IMR-90 (cell line): ENCODE results near the gene ACTRT2. TPM values are rescaled to one million over a fixed set of nuclear protein-coding genes. Genes with fewer than 3 reads are reported as not detected.

ENCODE experiments used
- ATAC-seq: fragments of 200-7000 bp; cut with Tn5 transposase; 2 replicates; pipeline ENCODE4 v1.9.1; 2020; ENCODE audit warnings: low read depth, mild to moderate bottlenecking, moderate library complexity
- BruUV-seq: library from RNA; stranded (reverse); fragments of 400-500 nt; replicated peaks from 2 replicates; lab custom pipeline; 2021; lab: Mats Ljungman, UMichigan
- CTCF ChIA-PET: fragments of 300-600 bp; formaldehyde crosslinking; extraction: SDS; loops from one replicate; lab custom pipeline; 2021; ENCODE audit warnings: antibody characterized with exemption; lab: Yijun Ruan, JAX
- POLR2A ChIA-PET: fragments of 300-600 bp; sonication (Branson Sonifier 250); formaldehyde crosslinking; loops from one replicate; lab custom pipeline; 2022; ENCODE audit warnings: antibody characterized with exemption; ENCODE audit not compliant: unreplicated experiment; lab: Charles Lee
- DNase-seq: peaks from one replicate; pipeline ENCODE4 v3.0.0; 2013
- H2AFZ ChIP-seq: replicated peaks from 2 replicates; pipeline ENCODE3; 2013; ENCODE audit warnings: low read length, mild to moderate bottlenecking; ENCODE audit not compliant: poor library complexity
- H2AK5ac ChIP-seq: 2 replicates; pipeline ENCODE4 v1.6.1; 2013; ENCODE audit warnings: low read depth, low read length, inconsistent platforms
- H2AK9ac ChIP-seq: replicated peaks from 2 replicates; pipeline ENCODE3; 2013; ENCODE audit warnings: mild to moderate bottlenecking, low read depth, low read length, moderate library complexity; ENCODE audit not compliant: poor library complexity
- H2BK120ac ChIP-seq: 2 replicates; pipeline ENCODE4 v1.6.1; 2013; ENCODE audit warnings: low read depth, low read length, inconsistent platforms
- H2BK15ac ChIP-seq: 3 replicates; pipeline ENCODE4 v1.6.1; 2013; ENCODE audit warnings: low read depth, low read length, inconsistent platforms
- H2BK20ac ChIP-seq: 2 replicates; pipeline ENCODE4 v1.6.1; 2013; ENCODE audit warnings: low read depth, mild to moderate bottlenecking, inconsistent platforms, low read length, moderate library complexity
- H2BK5ac ChIP-seq: 2 replicates; pipeline ENCODE4 v1.6.1; 2013; ENCODE audit warnings: mild to moderate bottlenecking, low read depth, low read length, inconsistent platforms; ENCODE audit not compliant: poor library complexity, severe bottlenecking
- H3K14ac ChIP-seq: replicated peaks from 2 replicates; pipeline ENCODE4 v1.6.1; 2013; ENCODE audit warnings: low read depth, low read length, inconsistent platforms
- H3K18ac ChIP-seq: 2 replicates; pipeline ENCODE4 v1.6.1; 2013; ENCODE audit warnings: low read depth, low read length, control low read depth
- H3K23ac ChIP-seq: 2 replicates; pipeline ENCODE4 v1.6.1; 2013; ENCODE audit warnings: low read depth, low read length, inconsistent platforms
- H3K27ac ChIP-seq: 2 replicates; pipeline ENCODE4 v1.5.1; 2013; ENCODE audit warnings: mild to moderate bottlenecking, control low read depth, low read length; ENCODE audit not compliant: insufficient read depth
- H3K27me3 ChIP-seq: 2 replicates; pipeline ENCODE4 v1.6.1; 2013; ENCODE audit warnings: low read length; ENCODE audit not compliant: control insufficient read depth, insufficient read depth
- H3K36me3 ChIP-seq: 2 replicates; pipeline ENCODE4 v1.6.1; 2013; ENCODE audit warnings: low read length, mixed read lengths; ENCODE audit not compliant: control insufficient read depth, insufficient read depth
- H3K4ac ChIP-seq: 2 replicates; pipeline ENCODE4 v1.6.1; 2013; ENCODE audit warnings: low read depth, low read length, inconsistent platforms
- H3K4me1 ChIP-seq: 2 replicates; pipeline ENCODE4 v1.6.1; 2013; ENCODE audit warnings: low read length, mixed read lengths; ENCODE audit not compliant: control insufficient read depth, insufficient read depth
- H3K4me2 ChIP-seq: 2 replicates; pipeline ENCODE4 v1.6.1; 2013; ENCODE audit warnings: low read depth, mild to moderate bottlenecking, control low read depth, low read length, moderate library complexity
- H3K4me3 ChIP-seq: 2 replicates; pipeline ENCODE4 v1.5.1; 2013; ENCODE audit warnings: low read depth, mild to moderate bottlenecking, control low read depth, low read length, moderate library complexity; ENCODE audit not compliant: insufficient read depth
- H3K56ac ChIP-seq: 2 replicates; pipeline ENCODE4 v1.6.1; 2013; ENCODE audit warnings: low read length, inconsistent platforms; ENCODE audit not compliant: insufficient read depth; ENCODE audit errors: extremely low read depth
- H3K79me1 ChIP-seq, 2 experiments: 2 replicates each; pipeline ENCODE4 v1.6.1; 2013; ENCODE audit warnings: low read length in 2 of 2, inconsistent platforms in 1 of 2, low read depth in 1 of 2
- H3K9ac ChIP-seq: 2 replicates; pipeline ENCODE4 v1.6.1; 2013; ENCODE audit warnings: low read depth, low read length, control low read depth
- H3K9me1 ChIP-seq: 2 replicates; pipeline ENCODE4 v1.6.1; 2013; ENCODE audit warnings: low read length, inconsistent platforms; ENCODE audit not compliant: insufficient read depth
- H3K9me3 ChIP-seq: 2 replicates; pipeline ENCODE4 v1.6.1; 2013; ENCODE audit warnings: low read length; ENCODE audit not compliant: control insufficient read depth, insufficient read depth
- H4K20me1 ChIP-seq: 2 replicates; pipeline ENCODE4 v1.6.1; 2013; ENCODE audit warnings: low read length, inconsistent platforms; ENCODE audit not compliant: insufficient read depth
- H4K5ac ChIP-seq: 2 replicates; pipeline ENCODE4 v1.6.1; 2013; ENCODE audit warnings: mild to moderate bottlenecking, low read depth, low read length, control low read depth
- H4K8ac ChIP-seq, 2 experiments: 2 replicates each; pipeline ENCODE4 v1.6.1; 2013; ENCODE audit warnings: low read depth in 2 of 2, low read length in 2 of 2, control low read depth in 1 of 2, inconsistent platforms in 1 of 2
- H4K91ac ChIP-seq: 2 replicates; pipeline ENCODE4 v1.6.1; 2013; ENCODE audit warnings: low read depth, low read length, inconsistent platforms; ENCODE audit not compliant: insufficient read depth
- BHLHE40 ChIP-seq: fragments of 150-350 bp; IDR thresholded peaks from 2 replicates; pipeline ENCODE4 v1.6.1; 2016; ENCODE audit warnings: mild to moderate bottlenecking, low read depth, low read length
- MXI1 ChIP-seq: IDR thresholded peaks from 2 replicates; pipeline ENCODE4 v1.6.1; 2012; ENCODE audit warnings: low read depth, mild to moderate bottlenecking, low read length, moderate library complexity, borderline replicate concordance
- NFE2L2 ChIP-seq: fragments of 150-350 bp; IDR thresholded peaks from 2 replicates; pipeline ENCODE4 v1.6.1; 2016; ENCODE audit warnings: low read depth, mild to moderate bottlenecking, low read length
- RAD21 ChIP-seq: IDR thresholded peaks from 2 replicates; pipeline ENCODE4 v1.6.1; 2012; ENCODE audit warnings: low read length, improper control_type of control experiment
- WGBS, 2 experiments: methylation state at CpG; one replicate each; pipeline versions ENCODE4 v1.1.5 to v1.1.7; 2013; ENCODE audit warnings: missing lambda C conversion rate in 2 of 2; ENCODE audit not compliant: insufficient read length in 1 of 2; ENCODE audit errors: extremely low coverage in 2 of 2; 5-methylcytosine and 5-hydroxymethylcytosine counted together
- dilution Hi-C: fragments of 300-500 bp; cut with HindIII; formaldehyde crosslinking; loops from one replicate; pipeline ENCODE4 v1.14.3; 2018; ENCODE audit warnings: low sequenced_read_pairs; ENCODE audit not compliant: unreplicated experiment
- in situ Hi-C: fragments of 300-500 bp; cut with MboI; formaldehyde crosslinking; loops from 3 replicates; pipeline ENCODE4 v1.14.3; 2019; ENCODE audit warnings: low sequenced_read_pairs, inconsistent platforms, mixed read lengths
- intact Hi-C: fragments of 100-400 bp; cut with micrococcal nuclease; formaldehyde crosslinking; loops from 2 replicates; pipeline ENCODE4 v1.10.0; 2022
- polyA plus RNA-seq, 3 experiments: library from polyadenylated mRNA; depleted of rRNA; stranded (reverse); fragments of >200 nt; gene quantifications; 2 replicates each; pipeline ENCODE4 v1.2.3, GENCODE V29; 2012; ENCODE audit warnings: low replicate concordance in 1 of 3
- total RNA-seq: library from RNA; depleted of rRNA; stranded (reverse); fragments of >200 nt; gene quantifications from 2 replicates; pipeline ENCODE4 v1.2.3, GENCODE V29; 2012
- TF ChIP-seq, protein P1 (sequence below): fragments of 150-350 bp; IDR thresholded peaks from 2 replicates; pipeline ENCODE4 v1.6.1; 2017; ENCODE audit warnings: mild to moderate bottlenecking, antibody characterized with exemption, low read length, low read depth

The ACTRT2 gene
- total and polyA plus RNA-seq, 2 of the 4 experiments (the other 2 are of a cell fraction) = not detected

DNA sequence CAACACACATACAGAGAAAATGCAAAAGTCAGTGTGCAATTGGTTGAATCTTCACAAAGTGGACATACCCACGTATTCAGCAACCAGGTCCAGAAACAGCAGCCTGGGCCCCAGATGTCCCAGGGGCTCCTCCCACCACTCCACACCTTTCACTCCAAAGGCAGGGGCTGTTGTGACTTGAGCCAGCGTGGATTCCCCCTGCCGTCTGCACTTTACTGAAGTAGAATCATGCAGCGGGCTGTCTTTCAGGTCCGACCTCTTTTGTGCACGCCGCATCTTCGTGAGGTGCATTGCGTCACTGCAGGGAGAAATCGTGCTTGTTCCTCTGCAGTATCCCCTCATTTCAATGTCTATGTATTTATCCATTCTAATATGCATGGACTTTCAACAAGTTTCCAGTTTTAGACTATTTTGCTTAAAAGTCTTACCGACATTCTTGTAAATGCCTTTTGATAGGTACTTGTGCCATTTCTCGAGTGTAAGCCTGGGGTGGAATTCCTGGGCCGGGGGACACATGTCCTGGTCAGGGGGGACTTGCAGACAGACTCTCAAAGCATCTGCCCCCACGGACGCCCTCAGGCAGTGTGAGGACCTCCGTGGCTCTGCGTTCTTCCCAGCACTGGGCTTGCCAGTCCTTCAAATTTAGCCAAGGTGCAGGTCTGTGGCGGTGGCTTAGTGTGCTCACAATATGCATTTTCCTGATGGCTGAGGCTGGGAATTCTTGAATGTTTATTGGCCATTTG lies 29.3 kb upstream of the ACTRT2 start:
- no peak overlapping the region for H2AFZ ChIP-seq
- H3K79me1 ChIP-seq = no peaks in the 10 kb centered on the region
- ChIA-PET CTCF (no interaction called here), POLR2A (no interaction called here)
- no peak overlapping the region for H3K27ac ChIP-seq
- H3K56ac ChIP-seq = no peak overlapping the region
- no peaks in the 10 kb centered on the region for H3K4me1 ChIP-seq
- TF ChIP-seq MXI1 (no peak), BHLHE40 (no peak), NFE2L2 (no peak), RAD21 (no peak)
- TF ChIP-seq, protein P1, sequence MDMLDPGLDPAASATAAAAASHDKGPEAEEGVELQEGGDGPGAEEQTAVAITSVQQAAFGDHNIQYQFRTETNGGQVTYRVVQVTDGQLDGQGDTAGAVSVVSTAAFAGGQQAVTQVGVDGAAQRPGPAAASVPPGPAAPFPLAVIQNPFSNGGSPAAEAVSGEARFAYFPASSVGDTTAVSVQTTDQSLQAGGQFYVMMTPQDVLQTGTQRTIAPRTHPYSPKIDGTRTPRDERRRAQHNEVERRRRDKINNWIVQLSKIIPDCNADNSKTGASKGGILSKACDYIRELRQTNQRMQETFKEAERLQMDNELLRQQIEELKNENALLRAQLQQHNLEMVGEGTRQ = no peak
- no peak overlapping the region for H4K91ac ChIP-seq
- in situ Hi-C loops = no loop called here
- H2AK9ac ChIP-seq = no peak overlapping the region
- H3K4me2 ChIP-seq = no peak overlapping the region
- intact Hi-C loops = no loop called here
- no peak overlapping the region for H2BK5ac ChIP-seq
- dilution Hi-C loops = no loop called here
- H3K9me3 ChIP-seq = peaks cover 38% of the 10 kb centered on the region
- H3K36me3 ChIP-seq = no peaks in the 10 kb centered on the region
- WGBS, 2 experiments = 83% methylated on average over 1 of the region's 18 CpGs; no CpG with 5 or more reads in 1 of the 2 experiments
- H3K14ac ChIP-seq = no peak overlapping the region
- no peak overlapping the region for H3K4ac ChIP-seq
- H3K9me1 ChIP-seq = no peaks in the 10 kb centered on the region
- no peak overlapping the region for H3K18ac ChIP-seq
- H3K9ac ChIP-seq = no peak overlapping the region
- no peak overlapping the region for H4K8ac ChIP-seq
- ATAC-seq = no peak
- H3K23ac ChIP-seq = no peak overlapping the region
- no peak overlapping the region for H2BK20ac ChIP-seq
- H4K20me1 ChIP-seq = no peaks in the 10 kb centered on the region
- no peak overlapping the region for H2AK5ac ChIP-seq
- BruUV-seq = no TSS peak
- no peak overlapping the region for H3K4me3 ChIP-seq
- H4K5ac ChIP-seq = no peak overlapping the region
- no peak overlapping the region for H2BK15ac ChIP-seq
- no peak overlapping the region for H2BK120ac ChIP-seq
- DNase-seq = no peak
- H3K27me3 ChIP-seq = no peaks in the 10 kb centered on the region
